Measurements from ENCODE around the gene NR4A3. TPM values are rescaled to one million over a fixed set of nuclear protein-coding genes. Genes with fewer than 3 reads are reported as not detected.

NR4A3 gene
- polyA plus RNA-seq, 1 donor (not counting 4 experiments of a cell fraction or from before 2014, with no cell fraction given): 0.16 TPM

DNA sequence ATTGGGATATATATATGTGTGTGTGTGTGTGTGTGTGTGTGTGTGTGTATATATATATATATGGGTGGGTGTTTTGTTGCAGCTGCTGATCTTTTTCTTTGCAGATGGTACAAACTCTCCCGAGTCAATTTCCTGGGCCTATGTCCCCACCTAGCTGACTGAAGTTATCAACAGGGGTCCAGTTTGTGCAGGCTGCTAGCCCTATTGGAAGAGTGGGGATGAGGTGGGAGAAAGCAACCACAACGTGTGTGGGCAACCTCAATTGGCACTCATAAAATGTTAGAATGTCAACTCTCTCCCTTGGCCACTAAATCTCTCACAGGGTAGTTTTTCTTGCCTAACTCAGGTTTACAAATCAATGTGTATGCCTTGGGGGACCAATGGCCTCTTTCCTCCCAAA lies 5.6 kb downstream of the NR4A3 start:
- dilution Hi-C loops (cut with MboI; ENCODE audit: extremely low pct_ligation_motif_present, low sequenced_read_pairs): no loop called here
- Histone ChIP-seq H3K4me3 (ENCODE audit: control insufficient read depth in 2 of 3, extremely low read depth in 1 of 3, insufficient read depth in 2 of 3, low read depth in 1 of 3, low read length in 3 of 3) (no peak overlapping the region), H3K4me1 (ENCODE audit: control insufficient read depth, extremely low read depth, insufficient read depth, low read length) (peaks cover 20% of the 10 kb centered on the region), H3K4me2 (ENCODE audit: control insufficient read depth, extremely low read depth, insufficient read depth, low read depth, low read length) (no peak overlapping the region), H2AFZ (ENCODE audit: control insufficient read depth, low read length) (no peak overlapping the region), H3K9ac (ENCODE audit: control insufficient read depth, extremely low read depth, insufficient read depth, low read length) (no peak overlapping the region), H3K9me1 (ENCODE audit: control insufficient read depth, extremely low read depth, insufficient read depth, low read length) (no peaks in the 10 kb centered on the region), H3K27ac (ENCODE audit: control insufficient read depth, insufficient read depth, low read length) (no peak overlapping the region), H3K79me2 (ENCODE audit: control insufficient read depth, insufficient read depth, low read length) (no peaks in the 10 kb centered on the region), H3K36me3 (ENCODE audit: control insufficient read depth in 2 of 2, extremely low read depth in 1 of 2, insufficient read depth in 2 of 2, low read length in 2 of 2) (no peaks in the 10 kb centered on the region), H3K27me3 (ENCODE audit: control insufficient read depth, extremely low read depth, insufficient read depth, low read length) (peaks cover 74% of the 10 kb centered on the region), H3K9me3 (ENCODE audit: control insufficient read depth, low read depth, low read length) (no peaks in the 10 kb centered on the region), H4K20me1 (ENCODE audit: control insufficient read depth, extremely low read depth, insufficient read depth, low read length) (no peaks in the 10 kb centered on the region)
- TF ChIP-seq, protein P1, sequence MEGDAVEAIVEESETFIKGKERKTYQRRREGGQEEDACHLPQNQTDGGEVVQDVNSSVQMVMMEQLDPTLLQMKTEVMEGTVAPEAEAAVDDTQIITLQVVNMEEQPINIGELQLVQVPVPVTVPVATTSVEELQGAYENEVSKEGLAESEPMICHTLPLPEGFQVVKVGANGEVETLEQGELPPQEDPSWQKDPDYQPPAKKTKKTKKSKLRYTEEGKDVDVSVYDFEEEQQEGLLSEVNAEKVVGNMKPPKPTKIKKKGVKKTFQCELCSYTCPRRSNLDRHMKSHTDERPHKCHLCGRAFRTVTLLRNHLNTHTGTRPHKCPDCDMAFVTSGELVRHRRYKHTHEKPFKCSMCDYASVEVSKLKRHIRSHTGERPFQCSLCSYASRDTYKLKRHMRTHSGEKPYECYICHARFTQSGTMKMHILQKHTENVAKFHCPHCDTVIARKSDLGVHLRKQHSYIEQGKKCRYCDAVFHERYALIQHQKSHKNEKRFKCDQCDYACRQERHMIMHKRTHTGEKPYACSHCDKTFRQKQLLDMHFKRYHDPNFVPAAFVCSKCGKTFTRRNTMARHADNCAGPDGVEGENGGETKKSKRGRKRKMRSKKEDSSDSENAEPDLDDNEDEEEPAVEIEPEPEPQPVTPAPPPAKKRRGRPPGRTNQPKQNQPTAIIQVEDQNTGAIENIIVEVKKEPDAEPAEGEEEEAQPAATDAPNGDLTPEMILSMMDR (optimal IDR thresholded peaks at IDR 0.05 in 1 of 3, IDR thresholded peaks at IDR 0.05 in 1 of 3, conservative IDR thresholded peaks at IDR 0.05 in 1 of 3; ENCODE audit: extremely low read depth in 1 of 3, insufficient read depth in 2 of 3, low read length in 3 of 3): no peak
- no peak for TF ChIP-seq EZH2 (IDR thresholded peaks at IDR 0.05; ENCODE audit: low read length)
- DNase-seq (ENCODE audit: low read depth, low spot score) (no peak), FAIRE-seq (no peak)

DNA sequence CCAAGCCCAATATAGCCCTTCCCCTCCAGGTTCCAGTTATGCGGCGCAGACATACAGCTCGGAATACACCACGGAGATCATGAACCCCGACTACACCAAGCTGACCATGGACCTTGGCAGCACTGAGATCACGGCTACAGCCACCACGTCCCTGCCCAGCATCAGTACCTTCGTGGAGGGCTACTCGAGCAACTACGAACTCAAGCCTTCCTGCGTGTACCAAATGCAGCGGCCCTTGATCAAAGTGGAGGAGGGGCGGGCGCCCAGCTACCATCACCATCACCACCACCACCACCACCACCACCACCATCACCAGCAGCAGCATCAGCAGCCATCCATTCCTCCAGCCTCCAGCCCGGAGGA lies 6.3 kb downstream of the NR4A3 start:
- H3K9me1 ChIP-seq (ENCODE audit: control insufficient read depth, extremely low read depth, insufficient read depth, low read length): no peaks in the 10 kb centered on the region
- dilution Hi-C loops (cut with MboI; ENCODE audit: extremely low pct_ligation_motif_present, low sequenced_read_pairs): no loop called here
- no peak overlapping the region for H3K9ac ChIP-seq (ENCODE audit: control insufficient read depth, extremely low read depth, insufficient read depth, low read length)
- peaks cover 70% of the 10 kb centered on the region for H3K27me3 ChIP-seq (ENCODE audit: control insufficient read depth, extremely low read depth, insufficient read depth, low read length)
- H3K27ac ChIP-seq (ENCODE audit: control insufficient read depth, insufficient read depth, low read length): no peak overlapping the region
- H3K4me1 ChIP-seq (ENCODE audit: control insufficient read depth, extremely low read depth, insufficient read depth, low read length): peaks cover 12% of the 10 kb centered on the region
- H2AFZ ChIP-seq (ENCODE audit: control insufficient read depth, low read length): no peak overlapping the region
- H3K4me3 ChIP-seq (ENCODE audit: control insufficient read depth in 2 of 3, extremely low read depth in 1 of 3, insufficient read depth in 2 of 3, low read depth in 1 of 3, low read length in 3 of 3): no peak overlapping the region
- FAIRE-seq: no peak
- no peak for DNase-seq (ENCODE audit: low read depth, low spot score)
- no peaks in the 10 kb centered on the region for H4K20me1 ChIP-seq (ENCODE audit: control insufficient read depth, extremely low read depth, insufficient read depth, low read length)
- H3K79me2 ChIP-seq (ENCODE audit: control insufficient read depth, insufficient read depth, low read length): no peaks in the 10 kb centered on the region
- no peak overlapping the region for H3K4me2 ChIP-seq (ENCODE audit: control insufficient read depth, extremely low read depth, insufficient read depth, low read depth, low read length)
- TF ChIP-seq EZH2 (IDR thresholded peaks at IDR 0.05; ENCODE audit: low read length): no peak
- TF ChIP-seq, protein P1 (optimal IDR thresholded peaks at IDR 0.05 in 1 of 3, IDR thresholded peaks at IDR 0.05 in 1 of 3, conservative IDR thresholded peaks at IDR 0.05 in 1 of 3; ENCODE audit: extremely low read depth in 1 of 3, insufficient read depth in 2 of 3, low read length in 3 of 3): no peak
- no peaks in the 10 kb centered on the region for H3K9me3 ChIP-seq (ENCODE audit: control insufficient read depth, low read depth, low read length)
- no peaks in the 10 kb centered on the region for H3K36me3 ChIP-seq (ENCODE audit: control insufficient read depth in 2 of 2, extremely low read depth in 1 of 2, insufficient read depth in 2 of 2, low read length in 2 of 2)

All from keratinocyte (primary cell).